ENCODE results near the gene MUC3A. TPM values are rescaled to one million over a fixed set of nuclear protein-coding genes. Genes with fewer than 3 reads are reported as not detected.

Gene MUC3A
- total RNA-seq, 1 experiment from 2014 or later = 2.0 TPM

GRCh38 chr7:100969066-100969615, 19.8 kb downstream of the MUC3A start, which contains the start of gene MUC12:
Gene MUC12, plus strand, starts transcription at chr7:100969565. Its CDS starts 58 bp downstream, at chr7:100969623.
- intact Hi-C loops (cut with micrococcal nuclease; ENCODE audit: unreplicated experiment) = no loop called here
- ChIA-PET CTCF (no interaction called here), POLR2A (ENCODE audit: low non-redundant PET) (no interaction called here)
- no peak for TF ChIP-seq EZH2 (IDR thresholded peaks at IDR 0.05; ENCODE audit: borderline replicate concordance, low read depth, low read length, poor library complexity, severe bottlenecking)
- no peak for TF ChIP-seq CTCF (conservative IDR thresholded peaks at IDR 0.05; ENCODE audit: low read depth, low read length)
- peaks cover 56% of the 10 kb centered on the region for H3K27me3 ChIP-seq (replicated peaks; ENCODE audit: insufficient read depth, low read depth, low read length, poor library complexity)
- no peaks in the 10 kb centered on the region for H3K9me3 ChIP-seq (ENCODE audit: low read depth, low read length, poor library complexity, severe bottlenecking)
- H3K4me1 ChIP-seq (ENCODE audit: insufficient read depth, low read length, poor library complexity, severe bottlenecking) = peaks cover 11% of the 10 kb centered on the region
- DNase-seq (ENCODE audit: low spot score) = no peak
- H3K27ac ChIP-seq (ENCODE audit: low read depth, low read length, poor library complexity, severe bottlenecking) = no peak within 1 kb of the TSS
- no peaks in the 10 kb centered on the region for H3K36me3 ChIP-seq (ENCODE audit: insufficient read depth, low read length, poor library complexity, severe bottlenecking)
- H3K4me3 ChIP-seq (ENCODE audit: low read depth, low read length, poor library complexity, severe bottlenecking) = no peak within 1 kb of the TSS
- no TSS peak for BruUV-seq (replicated peaks)

GRCh38 chr7:100971111-100972001, 22.0 kb downstream of the MUC3A start:
- POLR2A ChIA-PET (ENCODE audit: low non-redundant PET) = no interaction called here
- Histone ChIP-seq H3K4me3 (ENCODE audit: low read depth, low read length, poor library complexity, severe bottlenecking) (no peak overlapping the region), H3K27me3 (replicated peaks; ENCODE audit: insufficient read depth, low read depth, low read length, poor library complexity) (peaks cover 35% of the 10 kb centered on the region), H3K4me1 (ENCODE audit: insufficient read depth, low read length, poor library complexity, severe bottlenecking) (no peaks in the 10 kb centered on the region), H3K27ac (ENCODE audit: low read depth, low read length, poor library complexity, severe bottlenecking) (no peak overlapping the region), H3K9me3 (ENCODE audit: low read depth, low read length, poor library complexity, severe bottlenecking) (no peaks in the 10 kb centered on the region), H3K36me3 (ENCODE audit: insufficient read depth, low read length, poor library complexity, severe bottlenecking) (no peaks in the 10 kb centered on the region)
- no peak for DNase-seq (ENCODE audit: low spot score)
- BruUV-seq (replicated peaks) = no TSS peak
- TF ChIP-seq EZH2 (IDR thresholded peaks at IDR 0.05; ENCODE audit: borderline replicate concordance, low read depth, low read length, poor library complexity, severe bottlenecking) (no peak), CTCF (conservative IDR thresholded peaks at IDR 0.05; ENCODE audit: low read depth, low read length) (no peak)
- CTCF ChIA-PET = no interaction called here
- intact Hi-C loops (cut with micrococcal nuclease; ENCODE audit: unreplicated experiment) = no loop called here

GRCh38 chr7:100972002-100972347, 22.6 kb downstream of the MUC3A start:
- no peak for DNase-seq (ENCODE audit: low spot score)
- Histone ChIP-seq H3K4me1 (ENCODE audit: insufficient read depth, low read length, poor library complexity, severe bottlenecking) (no peaks in the 10 kb centered on the region), H3K36me3 (ENCODE audit: insufficient read depth, low read length, poor library complexity, severe bottlenecking) (no peaks in the 10 kb centered on the region), H3K27ac (ENCODE audit: low read depth, low read length, poor library complexity, severe bottlenecking) (no peak overlapping the region), H3K9me3 (ENCODE audit: low read depth, low read length, poor library complexity, severe bottlenecking) (no peaks in the 10 kb centered on the region), H3K4me3 (ENCODE audit: low read depth, low read length, poor library complexity, severe bottlenecking) (no peak overlapping the region), H3K27me3 (replicated peaks; ENCODE audit: insufficient read depth, low read depth, low read length, poor library complexity) (peaks cover 29% of the 10 kb centered on the region)
- intact Hi-C loops (cut with micrococcal nuclease; ENCODE audit: unreplicated experiment) = no loop called here
- TF ChIP-seq CTCF (conservative IDR thresholded peaks at IDR 0.05; ENCODE audit: low read depth, low read length) (no peak), EZH2 (IDR thresholded peaks at IDR 0.05; ENCODE audit: borderline replicate concordance, low read depth, low read length, poor library complexity, severe bottlenecking) (no peak)
- BruUV-seq (replicated peaks) = no TSS peak
- POLR2A ChIA-PET (ENCODE audit: low non-redundant PET) = interaction anchor here (0.6 kb wide), 1 partner anchor 1341 kb away, joined by 3 read pairs; no protein-coding TSS in a partner anchor
- CTCF ChIA-PET = no interaction called here
